DMS114 treated with DMSO at 0.1 percent for 48 hours (cell line): ENCODE results near the gene IQSEC3.
"Not testable (repeated sequence)": the region's sequence is repeated elsewhere in the genome, so short reads cannot be mapped to it uniquely, and the experiment has no call there.

Experiments used
- DNase-seq: peaks from one replicate; lab custom pipeline; 2025; ENCODE audit not compliant: unreplicated experiment; lab: John Stamatoyannopoulos, UW

The IQSEC3 gene

GRCh38 chr12:66428-66781 is at the start of gene IQSEC3:
Gene IQSEC3 (plus strand): TSS chr12:66767. CDS start chr12:66883, 116 bp downstream.
- DNase-seq: not testable (repeated sequence)

GRCh38 chr12:17370-18340 is 48.9 kb upstream of the IQSEC3 start:
- not testable (repeated sequence) for DNase-seq

GRCh38 chr12:18821-19567 is 47.6 kb upstream of the IQSEC3 start:
- DNase-seq: not testable (repeated sequence)

GRCh38 chr12:19906-20305 is 46.7 kb upstream of the IQSEC3 start:
- DNase-seq: not testable (repeated sequence)

GRCh38 chr12:20757-21156 is 45.8 kb upstream of the IQSEC3 start:
- no peak for DNase-seq

- DNase-seq: no peak
These were observed 45.0 kb upstream of the IQSEC3 start for GRCh38 chr12:21301-22189.

- DNase-seq: no peak
These were observed 44.4 kb upstream of the IQSEC3 start for GRCh38 chr12:22190-22529.

GRCh38 chr12:22530-23201 is 43.9 kb upstream of the IQSEC3 start:
- DNase-seq: no peak

- DNase-seq: not testable (repeated sequence)
These were observed 38.7 kb upstream of the IQSEC3 start for GRCh38 chr12:27904-28303.

- not testable (repeated sequence) for DNase-seq
These were observed 27.8 kb upstream of the IQSEC3 start for GRCh38 chr12:38775-39174.

GRCh38 chr12:39555-40265 is 26.9 kb upstream of the IQSEC3 start:
- DNase-seq: not testable (repeated sequence)

- not testable (repeated sequence) for DNase-seq
These were observed 22.2 kb upstream of the IQSEC3 start for GRCh38 chr12:44352-44751.

- not testable (repeated sequence) for DNase-seq
These were observed 21.2 kb upstream of the IQSEC3 start for GRCh38 chr12:45235-45990.

- not testable (repeated sequence) for DNase-seq
These were observed 20.6 kb upstream of the IQSEC3 start for GRCh38 chr12:45991-46358.

- DNase-seq: not testable (repeated sequence)
These were observed 20.0 kb upstream of the IQSEC3 start for GRCh38 chr12:46542-46941.

- not testable (repeated sequence) for DNase-seq
These were observed 18.8 kb upstream of the IQSEC3 start for GRCh38 chr12:47699-48226.

- DNase-seq: not testable (repeated sequence)
These were observed 17.4 kb upstream of the IQSEC3 start for GRCh38 chr12:49149-49548.

- not testable (repeated sequence) for DNase-seq
These were observed 15.5 kb upstream of the IQSEC3 start for GRCh38 chr12:51087-51486.

- not testable (repeated sequence) for DNase-seq
These were observed 14.6 kb upstream of the IQSEC3 start for GRCh38 chr12:51962-52361.
